ENCODE measurements around the gene MAGI1. TPM values are rescaled to one million over a fixed set of nuclear protein-coding genes. Genes with fewer than 3 reads are reported as not detected.
"Not testable (repeated sequence)": the region's sequence is repeated elsewhere in the genome, so short reads cannot be mapped to it uniquely, and the experiment has no call there.

MAGI1 gene
- total RNA-seq, 2 donors from 2014 or later = 0.39 TPM; not detected in 1

GRCh38 chr3:66027099-66027498 is 11.6 kb downstream of the MAGI1 start:
- ATAC-seq; DNase-seq (ENCODE audit: low spot score in 2 of 2); H3K27ac Mint-ChIP-seq; H3K36me3 Mint-ChIP-seq: not testable (repeated sequence)
- H3K9me3 Mint-ChIP-seq = peaks cover 9 to 11% of the 10 kb centered on the region in 2 donors

DNA sequence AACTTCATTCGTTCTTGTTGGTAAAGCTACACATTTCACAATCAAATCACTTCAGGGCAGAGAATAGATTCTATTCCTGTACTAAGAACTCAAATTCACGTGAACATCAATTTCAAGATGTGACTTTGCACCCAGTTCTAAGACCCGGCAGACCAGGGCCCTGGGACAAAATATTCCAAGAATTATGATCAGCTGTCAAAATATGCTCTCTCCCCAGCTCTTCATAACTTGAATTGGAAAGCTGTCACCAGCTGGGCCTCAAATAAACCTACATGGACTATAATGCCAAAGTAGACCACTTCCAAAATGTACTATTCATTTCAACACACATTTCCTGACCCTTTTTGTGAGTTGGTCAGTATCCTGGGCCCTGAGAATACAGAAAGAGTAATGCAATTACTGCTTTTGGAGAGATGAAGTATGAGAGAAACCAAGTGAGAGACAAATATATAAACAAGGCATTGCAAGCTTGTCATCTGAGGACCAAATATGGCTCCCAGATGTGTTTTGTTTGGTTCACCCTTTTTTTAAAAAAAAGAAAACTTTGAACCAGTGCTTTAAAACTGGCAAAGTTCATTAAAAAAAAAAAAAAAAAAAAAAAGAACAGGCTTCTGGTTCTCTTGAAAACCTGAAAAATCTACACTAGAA is 14.9 kb downstream of the MAGI1 start:
- H3K36me3 Mint-ChIP-seq = no peaks in the 10 kb centered on the region
- DNase-seq (ENCODE audit: low spot score in 2 of 2) = no peak
- H3K9me3 Mint-ChIP-seq = peaks cover 0 to 11% of the 10 kb centered on the region in 2 donors
- ATAC-seq = no peak
- H3K27ac Mint-ChIP-seq = no peak overlapping the region

DNA sequence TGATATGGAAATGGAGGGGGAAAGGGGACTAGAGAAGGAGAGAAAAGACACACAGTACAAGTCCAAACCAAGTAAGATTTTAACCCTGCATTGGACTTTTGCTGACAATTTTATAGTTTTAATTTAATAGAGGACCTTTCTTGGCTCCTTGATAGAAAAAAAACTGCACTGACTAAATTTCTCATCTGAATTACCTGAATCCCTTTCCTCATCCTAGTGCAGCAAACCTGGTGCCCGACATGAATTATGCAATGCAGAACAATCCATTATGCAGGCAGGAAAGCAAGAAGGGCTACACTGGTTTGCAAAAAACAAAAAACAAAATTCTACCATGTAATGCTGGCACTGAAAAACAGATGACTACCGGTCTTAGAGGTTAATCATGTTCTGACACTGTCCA is 15.5 kb downstream of the MAGI1 start:
- Mint-ChIP-seq H3K9me3 (peaks cover 0 to 11% of the 10 kb centered on the region in 2 donors), H3K27ac (no peak overlapping the region), H3K36me3 (no peaks in the 10 kb centered on the region)
- DNase-seq (ENCODE audit: low spot score in 2 of 2) = no peak
- no peak for ATAC-seq

- no peak for ATAC-seq
- DNase-seq (ENCODE audit: low spot score in 2 of 2) = no peak
- Mint-ChIP-seq H3K9me3 (peaks cover 0 to 11% of the 10 kb centered on the region in 2 donors), H3K36me3 (no peaks in the 10 kb centered on the region), H3K27ac (no peak overlapping the region)
Measured at GRCh38 chr3:66021731-66022131, 17.0 kb downstream of the MAGI1 start.

DNA sequence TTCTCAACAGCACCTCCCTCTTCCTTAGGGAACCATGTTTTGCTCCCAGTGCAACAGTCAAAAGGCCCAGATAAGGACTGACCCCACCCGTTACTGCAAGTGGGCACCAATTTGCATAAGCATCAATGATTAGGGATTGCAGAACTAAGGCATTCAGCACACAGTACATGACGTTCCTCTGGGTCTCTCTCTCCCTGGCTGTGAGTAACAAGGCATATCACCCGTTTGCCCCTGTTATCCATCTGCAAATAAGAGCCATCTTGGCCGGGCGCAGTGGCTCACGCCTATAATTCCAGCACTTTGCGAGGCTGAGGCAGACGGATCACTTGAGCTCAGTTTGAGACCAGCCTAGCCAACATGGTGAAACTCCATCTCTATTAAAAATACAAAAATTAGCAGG is 18.8 kb downstream of the MAGI1 start:
- no peaks in the 10 kb centered on the region for H3K36me3 Mint-ChIP-seq
- ATAC-seq = no peak
- DNase-seq (ENCODE audit: low spot score in 2 of 2) = no peak
- no peak overlapping the region for H3K27ac Mint-ChIP-seq
- peaks cover 0 to 3% of the 10 kb centered on the region in 2 donors for H3K9me3 Mint-ChIP-seq

DNA sequence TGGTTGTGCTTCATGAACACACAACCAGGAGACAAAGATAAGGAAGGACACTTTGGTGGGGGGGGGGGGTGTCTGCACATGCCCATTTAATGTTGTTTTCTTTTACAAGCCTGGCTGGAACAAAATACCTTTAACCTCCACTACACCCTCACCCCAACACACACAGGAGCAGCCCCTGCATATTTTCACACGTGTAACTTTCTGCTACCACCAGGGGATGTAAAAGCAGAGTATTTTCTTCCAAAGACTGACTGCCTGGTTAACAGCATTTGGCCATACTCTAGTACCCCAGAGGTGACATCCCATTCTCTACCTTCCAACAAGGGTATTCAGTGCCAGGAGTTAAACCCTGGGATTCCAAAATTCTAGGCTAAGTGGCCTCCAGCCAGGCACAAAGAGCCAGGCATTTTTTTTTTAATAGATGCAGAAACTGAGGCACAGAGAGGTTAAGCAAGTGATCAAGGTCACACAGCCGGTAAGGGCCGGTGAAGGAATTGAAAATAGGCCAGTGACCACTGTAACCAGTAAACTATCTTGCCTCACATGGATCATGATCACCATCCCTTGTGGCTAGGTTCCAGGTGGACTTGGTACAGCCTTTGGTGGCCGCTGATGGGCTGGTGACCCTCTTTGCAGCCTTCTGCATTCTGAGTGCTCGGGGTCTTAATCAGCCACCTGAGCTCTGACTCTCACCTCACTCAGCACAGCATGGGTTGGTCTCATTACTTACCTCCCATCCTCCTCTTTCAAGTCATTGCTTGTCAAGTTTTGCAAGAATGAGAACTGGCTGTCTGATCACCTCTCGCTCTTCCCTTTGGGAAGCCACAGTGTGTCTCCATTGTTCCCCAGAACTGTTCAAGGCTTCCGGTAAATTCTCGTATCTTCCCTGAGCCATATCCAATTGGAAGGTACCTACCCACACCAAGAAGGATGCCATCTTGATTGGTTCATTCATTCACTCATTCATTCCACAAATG is 20.4 kb downstream of the MAGI1 start:
- peak overlapping the region in 1 of 2 donors; percentile 62 for H3K27ac Mint-ChIP-seq

GRCh38 chr3:66017591-66017990 is 21.1 kb downstream of the MAGI1 start:
- Mint-ChIP-seq H3K36me3 (no peaks in the 10 kb centered on the region), H3K27ac (no peak overlapping the region), H3K9me3 (no peaks in the 10 kb centered on the region)
- DNase-seq (ENCODE audit: low spot score in 2 of 2) (no peak), ATAC-seq (no peak)

More for the DNA sequence above, 20.4 kb downstream of the MAGI1 start:
- ATAC-seq = no peak
- Mint-ChIP-seq H3K9me3 (no peaks in the 10 kb centered on the region), H3K36me3 (no peaks in the 10 kb centered on the region)
- no peak for DNase-seq (ENCODE audit: low spot score in 2 of 2)

GRCh38 chr3:66017084-66017483 is 21.6 kb downstream of the MAGI1 start:
- DNase-seq (ENCODE audit: low spot score in 2 of 2) (no peak), ATAC-seq (no peak)
- Mint-ChIP-seq H3K36me3 (no peaks in the 10 kb centered on the region), H3K9me3 (no peaks in the 10 kb centered on the region), H3K27ac (no peak overlapping the region)

GRCh38 chr3:66015841-66016240 is 22.9 kb downstream of the MAGI1 start:
- ATAC-seq = no peak

GRCh38 chr3:66014651-66015050 is 24.1 kb downstream of the MAGI1 start:
- H3K27ac Mint-ChIP-seq = no peak overlapping the region
- ATAC-seq (no peak), DNase-seq (ENCODE audit: low spot score in 2 of 2) (no peak)
- no peaks in the 10 kb centered on the region for H3K9me3 Mint-ChIP-seq
- H3K36me3 Mint-ChIP-seq = no peaks in the 10 kb centered on the region

More at GRCh38 chr3:66015841-66016240, 22.9 kb downstream of the MAGI1 start:
- Mint-ChIP-seq H3K9me3 (no peaks in the 10 kb centered on the region), H3K36me3 (no peaks in the 10 kb centered on the region), H3K27ac (no peak overlapping the region)
- DNase-seq (ENCODE audit: low spot score in 2 of 2) = no peak

DNA sequence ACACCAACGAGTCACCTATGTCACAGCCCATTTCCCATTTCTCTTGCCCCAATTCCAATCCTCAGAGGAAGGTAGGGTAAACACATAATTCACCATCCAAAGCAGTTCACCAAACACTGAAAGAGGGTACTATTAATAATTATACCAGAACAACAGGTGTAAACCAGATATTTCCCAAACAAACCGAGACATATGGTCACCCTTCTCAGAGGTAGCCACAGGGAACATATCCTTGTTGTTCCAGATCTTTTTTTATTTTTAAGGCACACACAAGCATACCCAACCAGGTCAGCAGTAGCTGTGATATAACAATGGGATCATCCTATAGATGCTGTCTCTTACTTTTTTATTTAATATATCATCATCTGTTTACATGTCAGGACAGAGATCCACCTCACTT is 24.7 kb downstream of the MAGI1 start:
- no peak overlapping the region for H3K27ac Mint-ChIP-seq
- ATAC-seq (no peak), DNase-seq (ENCODE audit: low spot score in 2 of 2) (no peak)
- no peaks in the 10 kb centered on the region for H3K9me3 Mint-ChIP-seq
- no peaks in the 10 kb centered on the region for H3K36me3 Mint-ChIP-seq

DNA sequence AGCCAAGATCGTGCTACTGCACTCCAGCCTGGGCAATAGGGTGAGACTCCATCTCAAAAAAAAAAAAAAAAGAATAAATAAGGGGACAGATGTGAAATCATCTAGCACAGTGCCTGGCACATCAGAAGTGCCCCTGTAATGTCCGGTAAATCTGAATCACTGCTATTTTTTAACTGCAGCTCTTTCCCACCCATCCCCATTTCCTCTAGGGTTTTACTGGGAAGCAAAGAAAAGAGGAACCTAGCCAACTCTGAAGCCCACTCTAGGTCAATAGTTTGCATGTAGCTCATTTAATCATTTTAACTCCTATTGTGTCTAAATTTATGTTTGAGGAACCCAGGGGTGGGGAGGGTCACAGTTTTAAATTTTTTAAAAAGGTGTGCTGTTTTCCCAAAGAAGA is 26.0 kb downstream of the MAGI1 start:
- DNase-seq (ENCODE audit: low spot score in 2 of 2) (no peak), ATAC-seq (no peak)
- H3K27ac Mint-ChIP-seq = no peak overlapping the region
- no peaks in the 10 kb centered on the region for H3K36me3 Mint-ChIP-seq
- H3K9me3 Mint-ChIP-seq = no peaks in the 10 kb centered on the region

GRCh38 chr3:66010739-66011655 is 27.7 kb downstream of the MAGI1 start:
- no peak overlapping the region for H3K27ac Mint-ChIP-seq
- no peak for DNase-seq (ENCODE audit: low spot score in 2 of 2)
- no peaks in the 10 kb centered on the region for H3K36me3 Mint-ChIP-seq
- no peaks in the 10 kb centered on the region for H3K9me3 Mint-ChIP-seq
- ATAC-seq = no peak

GRCh38 chr3:66010348-66010738 is 28.4 kb downstream of the MAGI1 start:
- Mint-ChIP-seq H3K27ac (no peak overlapping the region), H3K36me3 (no peaks in the 10 kb centered on the region), H3K9me3 (no peaks in the 10 kb centered on the region)
- DNase-seq (ENCODE audit: low spot score in 2 of 2) (no peak), ATAC-seq (no peak)

DNA sequence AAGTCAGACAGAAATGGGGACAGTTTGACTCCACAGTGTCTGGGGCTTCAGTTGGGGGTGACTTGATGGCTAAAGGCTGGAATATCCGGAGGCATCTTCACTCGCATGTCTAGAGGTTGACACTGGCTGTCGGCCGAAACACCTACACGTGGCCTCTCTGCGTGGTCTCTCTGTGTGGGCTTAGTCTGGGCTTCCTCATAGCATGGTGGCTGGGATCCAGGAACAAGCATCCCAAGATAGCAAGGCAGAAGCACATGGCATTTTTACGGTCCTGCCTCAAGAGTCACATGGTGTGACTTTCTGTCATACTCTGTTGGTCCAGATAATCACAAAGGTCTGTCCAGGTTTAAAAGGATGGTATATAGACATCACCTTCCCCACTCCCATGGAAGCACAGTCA is 34.5 kb downstream of the MAGI1 start:
- DNase-seq (ENCODE audit: low spot score in 2 of 2) = no peak
- Mint-ChIP-seq H3K27ac (no peak overlapping the region), H3K36me3 (no peaks in the 10 kb centered on the region), H3K9me3 (no peaks in the 10 kb centered on the region)
- no peak for ATAC-seq

- H3K27ac Mint-ChIP-seq = no peak overlapping the region
- ATAC-seq = no peak
- no peak for DNase-seq (ENCODE audit: low spot score in 2 of 2)
- H3K36me3 Mint-ChIP-seq = no peaks in the 10 kb centered on the region
- H3K9me3 Mint-ChIP-seq = no peaks in the 10 kb centered on the region
Measured at GRCh38 chr3:66001626-66002025, 37.1 kb downstream of the MAGI1 start.

GRCh38 chr3:66000506-66000905 is 38.2 kb downstream of the MAGI1 start:
- H3K9me3 Mint-ChIP-seq = no peaks in the 10 kb centered on the region
- H3K36me3 Mint-ChIP-seq = no peaks in the 10 kb centered on the region
- no peak for DNase-seq (ENCODE audit: low spot score in 2 of 2)
- no peak for ATAC-seq
- no peak overlapping the region for H3K27ac Mint-ChIP-seq
